ENCODE results near the gene TNRC6C. TPM values are rescaled to one million over a fixed set of nuclear protein-coding genes. Genes with fewer than 3 reads are reported as not detected.

Gene TNRC6C
- total and polyA plus RNA-seq, 2 of the 13 experiments (the other 11 are each of a cell fraction or from before 2014, with no cell fraction given): 0.66 to 4.9 TPM

DNA sequence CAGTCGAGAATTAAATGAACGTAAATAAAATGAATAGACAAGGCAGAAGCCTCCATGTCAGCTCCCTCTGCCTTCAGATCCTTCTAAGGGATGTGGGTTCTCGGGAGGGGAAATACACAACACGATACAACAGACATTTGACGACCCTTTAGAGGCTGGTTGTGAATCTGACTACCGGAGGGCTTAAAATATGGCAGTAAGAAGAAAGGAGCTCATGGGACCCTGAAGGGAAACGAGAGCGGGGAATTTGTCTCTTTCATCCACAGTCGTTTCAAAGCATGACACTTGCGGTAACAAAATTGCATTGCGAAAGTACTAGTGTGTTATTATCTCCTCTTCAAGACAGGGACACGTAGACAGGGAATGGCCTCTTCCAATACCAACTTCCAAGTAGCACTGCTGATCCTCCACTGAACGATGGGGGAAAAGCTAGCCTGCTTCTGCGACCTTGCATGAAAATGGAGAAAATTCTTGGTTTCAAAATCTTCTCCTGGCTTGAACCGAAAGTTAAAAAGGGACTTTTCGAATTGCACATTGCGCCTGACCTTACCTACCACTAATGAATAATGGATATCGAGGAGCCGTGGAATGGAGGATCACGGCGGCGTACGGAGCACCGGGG, 1.2 kb upstream of the TNRC6C start (continued):
- TF ChIP-seq, protein P1, sequence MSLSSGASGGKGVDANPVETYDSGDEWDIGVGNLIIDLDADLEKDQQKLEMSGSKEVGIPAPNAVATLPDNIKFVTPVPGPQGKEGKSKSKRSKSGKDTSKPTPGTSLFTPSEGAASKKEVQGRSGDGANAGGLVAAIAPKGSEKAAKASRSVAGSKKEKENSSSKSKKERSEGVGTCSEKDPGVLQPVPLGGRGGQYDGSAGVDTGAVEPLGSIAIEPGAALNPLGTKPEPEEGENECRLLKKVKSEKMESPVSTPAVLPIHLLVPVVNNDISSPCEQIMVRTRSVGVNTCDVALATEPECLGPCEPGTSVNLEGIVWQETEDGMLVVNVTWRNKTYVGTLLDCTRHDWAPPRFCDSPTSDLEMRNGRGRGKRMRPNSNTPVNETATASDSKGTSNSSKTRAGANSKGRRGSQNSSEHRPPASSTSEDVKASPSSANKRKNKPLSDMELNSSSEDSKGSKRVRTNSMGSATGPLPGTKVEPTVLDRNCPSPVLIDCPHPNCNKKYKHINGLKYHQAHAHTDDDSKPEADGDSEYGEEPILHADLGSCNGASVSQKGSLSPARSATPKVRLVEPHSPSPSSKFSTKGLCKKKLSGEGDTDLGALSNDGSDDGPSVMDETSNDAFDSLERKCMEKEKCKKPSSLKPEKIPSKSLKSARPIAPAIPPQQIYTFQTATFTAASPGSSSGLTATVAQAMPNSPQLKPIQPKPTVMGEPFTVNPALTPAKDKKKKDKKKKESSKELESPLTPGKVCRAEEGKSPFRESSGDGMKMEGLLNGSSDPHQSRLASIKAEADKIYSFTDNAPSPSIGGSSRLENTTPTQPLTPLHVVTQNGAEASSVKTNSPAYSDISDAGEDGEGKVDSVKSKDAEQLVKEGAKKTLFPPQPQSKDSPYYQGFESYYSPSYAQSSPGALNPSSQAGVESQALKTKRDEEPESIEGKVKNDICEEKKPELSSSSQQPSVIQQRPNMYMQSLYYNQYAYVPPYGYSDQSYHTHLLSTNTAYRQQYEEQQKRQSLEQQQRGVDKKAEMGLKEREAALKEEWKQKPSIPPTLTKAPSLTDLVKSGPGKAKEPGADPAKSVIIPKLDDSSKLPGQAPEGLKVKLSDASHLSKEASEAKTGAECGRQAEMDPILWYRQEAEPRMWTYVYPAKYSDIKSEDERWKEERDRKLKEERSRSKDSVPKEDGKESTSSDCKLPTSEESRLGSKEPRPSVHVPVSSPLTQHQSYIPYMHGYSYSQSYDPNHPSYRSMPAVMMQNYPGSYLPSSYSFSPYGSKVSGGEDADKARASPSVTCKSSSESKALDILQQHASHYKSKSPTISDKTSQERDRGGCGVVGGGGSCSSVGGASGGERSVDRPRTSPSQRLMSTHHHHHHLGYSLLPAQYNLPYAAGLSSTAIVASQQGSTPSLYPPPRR (CRISPR knock-in tag; IDR thresholded peaks at IDR 0.05; ENCODE audit: borderline replicate concordance): no peak
- TF ChIP-seq RARA (CRISPR knock-in tag; IDR thresholded peaks at IDR 0.05) (no peak), CEBPB (IDR thresholded peaks at IDR 0.05; ENCODE audit: borderline replicate concordance, low read depth, low read length) (peak; percentile 36; the same call in 1 of the 2 replicates), HDAC1 (CRISPR knock-in tag; IDR thresholded peaks at IDR 0.05) (no peak)

DNA sequence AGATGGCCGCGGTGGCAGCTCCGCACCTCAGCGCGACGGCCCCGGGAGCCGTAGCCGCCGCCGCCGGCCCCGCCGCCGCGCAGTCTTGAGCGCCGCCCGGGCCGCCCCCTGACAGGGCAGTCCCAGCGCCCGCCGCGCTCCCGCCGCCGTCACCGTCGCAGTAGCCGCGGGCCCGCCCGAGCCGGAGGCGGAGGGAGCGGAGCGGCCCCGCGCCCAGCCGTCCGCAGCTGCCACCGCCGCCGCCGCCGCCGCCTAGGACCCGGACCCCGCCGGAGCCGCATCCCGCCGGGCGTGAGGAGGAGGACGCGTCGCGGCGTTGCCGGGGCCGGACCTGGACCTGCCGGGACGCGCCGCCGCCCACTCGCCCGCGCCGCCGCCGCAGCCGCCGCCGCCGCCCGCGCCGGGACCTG, 218 bp downstream of the TNRC6C start:
- in situ Hi-C loops (cut with HindIII; ENCODE audit: extremely low pct_ligation_motif_present, low pct_unique_long_range_greater_than_20kb): no loop called here
- intact Hi-C loops (cut with micrococcal nuclease; ENCODE audit: unreplicated experiment): no loop called here
- DNase-seq (ENCODE audit: low spot score) (no peak), ATAC-seq (no peak), FAIRE-seq (no peak)
- H3K36me3 ChIP-seq (replicated peaks in 1 of 2; ENCODE audit: control insufficient read depth in 1 of 2, insufficient read depth in 2 of 2, low read length in 2 of 2): no peaks in the 10 kb centered on the region
- H3K9ac ChIP-seq (ENCODE audit: insufficient read depth, low read depth, low read length): peak overlapping the region; percentile 23; the same call in 1 of the 2 replicates
- H3K9me3 ChIP-seq (ENCODE audit: low read length): no peaks in the 10 kb centered on the region
- peaks cover 38% of the 10 kb centered on the region for H3K79me2 ChIP-seq (ENCODE audit: insufficient read depth, low read length)
- peaks cover 23% of the 10 kb centered on the region for H4K20me1 ChIP-seq (ENCODE audit: insufficient read depth, low read length)
- H3K4me2 ChIP-seq (ENCODE audit: low read depth, low read length): no peak overlapping the region; the same call in 1 of the 2 replicates
- WGBS (ENCODE audit: low lambda C conversion rate): 0% methylated on average over 4 of the region's 79 CpGs
- ChIA-PET CTCF (ENCODE audit: low intra/inter-chr PET ratio, low total read pairs) (no interaction called here), POLR2A (interaction anchor here (0.6 to 2.1 kb wide), 53 partner anchors 10 to 1150 kb away, joined by 3 to 20 read pairs (median 4); partner anchors contain the start of genes AFMID and TK1)
- peak overlapping the region; percentile 50 to 86 (median 80); a peak in 4 of 6 replicates for H3K4me3 ChIP-seq (replicated peaks in 1 of 3; ENCODE audit: insufficient read depth in 1 of 3, low read depth in 2 of 3, low read length in 3 of 3)
- H3K4me1 ChIP-seq (ENCODE audit: insufficient read depth, low read length): peaks cover 43% of the 10 kb centered on the region
- H3K27me3 ChIP-seq (ENCODE audit: control insufficient read depth in 1 of 2, insufficient read depth in 2 of 2, low read length in 2 of 2): peaks cover 6 to 41% of the 10 kb centered on the region in 2 experiments
- H2AFZ ChIP-seq (ENCODE audit: low read length): no peak overlapping the region
- no peak overlapping the region for H3K27ac ChIP-seq (ENCODE audit: extremely low read length, insufficient read depth, low read length)
- BruUV-seq (replicated peaks): no TSS peak
- TF ChIP-seq TBP (CRISPR knock-in tag; IDR thresholded peaks at IDR 0.05): no peak
- 0 out of 2 replicates have a peak, but pooled peaks have one; percentile 0 for TF ChIP-seq FOXM1 (CRISPR knock-in tag; IDR thresholded peaks at IDR 0.05)
- no peak for TF ChIP-seq ZNF253 (CRISPR knock-in tag; IDR thresholded peaks at IDR 0.05; ENCODE audit: borderline replicate concordance)
- no peak for TF ChIP-seq RARA (CRISPR knock-in tag; IDR thresholded peaks at IDR 0.05)
- TF ChIP-seq NCOA2 (CRISPR knock-in tag; IDR thresholded peaks at IDR 0.05): no peak
- TF ChIP-seq, protein P2, sequence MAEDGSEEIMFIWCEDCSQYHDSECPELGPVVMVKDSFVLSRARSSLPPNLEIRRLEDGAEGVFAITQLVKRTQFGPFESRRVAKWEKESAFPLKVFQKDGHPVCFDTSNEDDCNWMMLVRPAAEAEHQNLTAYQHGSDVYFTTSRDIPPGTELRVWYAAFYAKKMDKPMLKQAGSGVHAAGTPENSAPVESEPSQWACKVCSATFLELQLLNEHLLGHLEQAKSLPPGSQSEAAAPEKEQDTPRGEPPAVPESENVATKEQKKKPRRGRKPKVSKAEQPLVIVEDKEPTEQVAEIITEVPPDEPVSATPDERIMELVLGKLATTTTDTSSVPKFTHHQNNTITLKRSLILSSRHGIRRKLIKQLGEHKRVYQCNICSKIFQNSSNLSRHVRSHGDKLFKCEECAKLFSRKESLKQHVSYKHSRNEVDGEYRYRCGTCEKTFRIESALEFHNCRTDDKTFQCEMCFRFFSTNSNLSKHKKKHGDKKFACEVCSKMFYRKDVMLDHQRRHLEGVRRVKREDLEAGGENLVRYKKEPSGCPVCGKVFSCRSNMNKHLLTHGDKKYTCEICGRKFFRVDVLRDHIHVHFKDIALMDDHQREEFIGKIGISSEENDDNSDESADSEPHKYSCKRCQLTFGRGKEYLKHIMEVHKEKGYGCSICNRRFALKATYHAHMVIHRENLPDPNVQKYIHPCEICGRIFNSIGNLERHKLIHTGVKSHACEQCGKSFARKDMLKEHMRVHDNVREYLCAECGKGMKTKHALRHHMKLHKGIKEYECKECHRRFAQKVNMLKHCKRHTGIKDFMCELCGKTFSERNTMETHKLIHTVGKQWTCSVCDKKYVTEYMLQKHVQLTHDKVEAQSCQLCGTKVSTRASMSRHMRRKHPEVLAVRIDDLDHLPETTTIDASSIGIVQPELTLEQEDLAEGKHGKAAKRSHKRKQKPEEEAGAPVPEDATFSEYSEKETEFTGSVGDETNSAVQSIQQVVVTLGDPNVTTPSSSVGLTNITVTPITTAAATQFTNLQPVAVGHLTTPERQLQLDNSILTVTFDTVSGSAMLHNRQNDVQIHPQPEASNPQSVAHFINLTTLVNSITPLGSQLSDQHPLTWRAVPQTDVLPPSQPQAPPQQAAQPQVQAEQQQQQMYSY (CRISPR knock-in tag; IDR thresholded peaks at IDR 0.05): no peak
- no peak for TF ChIP-seq TOPORS (CRISPR knock-in tag; IDR thresholded peaks at IDR 0.05)
